Activated naive CD8-positive, alpha-beta T cell treated with anti-CD3 and anti-CD28 coated beads for 36 hours (primary cell): ENCODE measurements around the gene AP1G1. TPM values are rescaled to one million over a fixed set of nuclear protein-coding genes. Genes with fewer than 3 reads are reported as not detected.
"Not testable (repeated sequence)": the region's sequence is repeated elsewhere in the genome, so short reads cannot be mapped to it uniquely, and the experiment has no call there.

Source experiments
- DNase-seq: peaks from one replicate; pipeline ENCODE4 v3.0.0; 2021
- H3K27ac Mint-ChIP-seq: one replicate; pipeline ENCODE4 v1.8.0; 2022; ENCODE audit warnings: mild to moderate bottlenecking, moderate library complexity, mixed read lengths
- H3K27me3 Mint-ChIP-seq: one replicate; pipeline ENCODE4 v1.8.0; 2022; ENCODE audit warnings: mild to moderate bottlenecking, mixed read lengths
- H3K36me3 Mint-ChIP-seq: one replicate; pipeline ENCODE4 v1.8.0; 2021; ENCODE audit warnings: mild to moderate bottlenecking, mixed read lengths
- H3K4me1 Mint-ChIP-seq: one replicate; pipeline ENCODE4 v1.8.0; 2021; ENCODE audit warnings: mixed read lengths
- H3K4me3 Mint-ChIP-seq: one replicate; pipeline ENCODE4 v1.8.0; 2022; ENCODE audit warnings: mild to moderate bottlenecking, moderate library complexity, mixed read lengths
- H3K9me3 Mint-ChIP-seq: one replicate; pipeline ENCODE4 v1.8.0; 2022; ENCODE audit warnings: mixed read lengths
- total RNA-seq, 2 experiments: library from RNA; stranded (reverse); gene quantifications; one replicate each; pipeline ENCODE4 v1.2.3, GENCODE V29; 2021

AP1G1 gene
- total RNA-seq, 2 experiments from 2014 or later = 59.1 to 62.2 TPM

DNA sequence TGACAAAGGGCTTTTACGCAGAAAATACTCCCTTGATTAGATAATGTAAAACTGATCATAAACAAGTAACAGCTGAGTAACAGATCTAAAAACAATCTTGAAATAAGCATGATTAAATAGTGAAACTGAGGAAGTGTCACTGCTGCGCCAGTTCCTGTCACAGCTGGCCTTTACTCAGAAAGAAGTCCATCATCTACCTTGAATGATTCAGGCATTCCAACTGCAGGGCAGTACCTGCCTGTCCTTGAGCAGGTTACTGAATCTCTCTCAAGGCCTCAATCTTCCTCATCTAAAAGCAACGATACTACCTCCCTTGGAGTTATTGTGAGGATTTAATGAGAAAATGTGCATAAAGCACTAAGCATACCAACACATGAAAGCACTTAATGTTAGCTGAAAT lies 96.8 kb downstream of the AP1G1 start:
- DNase-seq = no peak
- no peak overlapping the region for H3K4me3 Mint-ChIP-seq
- H3K36me3 Mint-ChIP-seq = peaks cover 2% of the 10 kb centered on the region
- H3K4me1 Mint-ChIP-seq = peaks cover 11% of the 10 kb centered on the region
- no peaks in the 10 kb centered on the region for H3K27me3 Mint-ChIP-seq
- no peak overlapping the region for H3K27ac Mint-ChIP-seq
- no peaks in the 10 kb centered on the region for H3K9me3 Mint-ChIP-seq

DNA sequence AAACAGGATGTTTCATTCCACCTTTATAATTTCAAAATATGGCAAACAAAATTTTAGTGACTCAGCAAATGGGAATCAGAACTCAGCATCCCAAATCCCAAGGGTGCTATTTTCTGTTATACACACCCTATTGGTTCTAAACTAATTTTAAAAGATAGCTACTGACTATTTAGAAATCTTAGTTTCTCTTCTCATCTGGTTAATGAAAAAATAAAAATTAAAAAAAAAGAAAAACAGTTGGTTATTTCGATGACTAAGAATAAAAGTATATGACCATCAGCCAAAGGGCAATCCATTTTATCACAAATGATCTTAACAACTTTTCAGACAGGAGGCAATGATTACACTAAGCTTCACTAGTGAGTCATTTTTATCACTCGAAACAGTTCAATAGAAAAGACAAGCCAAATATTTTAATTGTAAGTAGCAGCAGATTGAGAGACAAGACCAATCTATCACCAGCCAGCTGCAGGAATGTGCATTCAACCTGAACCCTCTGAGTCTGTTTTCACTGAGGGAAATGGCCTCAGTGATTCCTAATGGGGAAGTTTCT lies 99.3 kb downstream of the AP1G1 start:
- H3K9me3 Mint-ChIP-seq = no peaks in the 10 kb centered on the region
- no peak overlapping the region for H3K4me3 Mint-ChIP-seq
- H3K36me3 Mint-ChIP-seq = no peaks in the 10 kb centered on the region
- H3K4me1 Mint-ChIP-seq = peaks cover 11% of the 10 kb centered on the region
- H3K27ac Mint-ChIP-seq = no peak overlapping the region
- DNase-seq = no peak
- no peaks in the 10 kb centered on the region for H3K27me3 Mint-ChIP-seq

DNA sequence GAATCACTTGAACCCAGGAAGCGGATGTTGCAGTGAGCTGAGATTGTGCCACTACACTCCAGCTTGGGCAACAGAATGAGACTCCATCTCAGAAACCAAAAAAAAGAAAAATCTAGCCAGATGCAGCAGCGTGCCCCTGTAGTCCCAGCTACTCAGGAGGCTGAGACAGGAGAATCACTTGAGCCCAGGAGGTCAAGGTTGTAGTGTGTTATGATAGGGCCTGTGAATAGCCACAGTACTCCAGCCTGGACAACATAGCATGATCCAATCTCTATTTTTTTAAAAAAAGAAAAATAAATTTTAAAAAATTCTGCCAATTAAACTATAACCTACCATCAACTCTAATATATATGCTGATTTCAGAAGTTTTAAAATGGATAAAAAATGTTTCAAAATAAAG lies 99.9 kb downstream of the AP1G1 start:
- peaks cover 11% of the 10 kb centered on the region for H3K4me1 Mint-ChIP-seq
- H3K9me3 Mint-ChIP-seq = no peaks in the 10 kb centered on the region
- no peaks in the 10 kb centered on the region for H3K36me3 Mint-ChIP-seq
- no peak overlapping the region for H3K4me3 Mint-ChIP-seq
- no peak for DNase-seq
- H3K27me3 Mint-ChIP-seq = no peaks in the 10 kb centered on the region
- no peak overlapping the region for H3K27ac Mint-ChIP-seq

DNA sequence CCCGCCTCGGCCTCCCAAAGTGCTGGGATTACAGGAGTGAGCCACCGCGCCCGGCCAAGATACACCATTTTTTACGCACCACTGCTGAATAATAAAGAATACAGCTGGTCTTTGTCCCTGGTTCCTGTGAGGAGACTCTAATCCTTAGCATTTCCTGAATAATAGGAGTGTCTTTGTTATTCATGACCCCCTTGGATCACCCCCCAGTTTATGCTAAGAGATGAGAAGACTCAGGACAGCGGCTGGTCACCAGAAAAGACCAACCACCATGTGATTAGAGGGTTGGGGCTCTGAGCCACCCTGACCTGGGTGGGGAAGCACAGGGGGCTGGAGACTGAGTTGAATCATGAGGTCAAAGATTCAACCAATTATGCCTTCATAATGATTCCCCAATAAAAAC lies 101.4 kb downstream of the AP1G1 start:
- H3K27me3 Mint-ChIP-seq = no peaks in the 10 kb centered on the region
- H3K27ac Mint-ChIP-seq = no peak overlapping the region
- H3K36me3 Mint-ChIP-seq = no peaks in the 10 kb centered on the region
- H3K4me3 Mint-ChIP-seq = no peak overlapping the region
- H3K9me3 Mint-ChIP-seq = no peaks in the 10 kb centered on the region
- peaks cover 8% of the 10 kb centered on the region for H3K4me1 Mint-ChIP-seq
- DNase-seq = no peak

DNA sequence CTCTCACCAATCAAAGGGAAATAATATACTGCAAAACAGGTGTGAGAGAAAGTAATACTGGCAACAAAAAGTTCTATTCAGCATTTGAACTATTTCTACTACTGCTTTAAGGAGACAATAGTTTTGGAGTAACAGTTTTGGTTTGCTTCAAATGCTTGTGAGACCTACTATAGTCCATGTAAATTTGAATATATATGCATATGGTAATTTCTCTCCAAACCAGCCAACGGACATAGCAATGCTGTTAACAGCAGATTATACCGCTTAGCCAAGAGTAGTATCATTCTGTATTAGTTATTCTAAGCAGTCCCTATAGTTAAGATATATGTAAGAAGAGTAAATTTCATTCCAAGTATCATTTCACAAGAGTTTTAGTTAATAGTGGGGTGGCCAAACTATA lies 102.6 kb downstream of the AP1G1 start:
- no peak for DNase-seq
- Mint-ChIP-seq H3K27ac (no peak overlapping the region), H3K4me1 (peaks cover 5% of the 10 kb centered on the region), H3K36me3 (no peaks in the 10 kb centered on the region), H3K27me3 (no peaks in the 10 kb centered on the region), H3K4me3 (no peak overlapping the region), H3K9me3 (no peaks in the 10 kb centered on the region)

DNA sequence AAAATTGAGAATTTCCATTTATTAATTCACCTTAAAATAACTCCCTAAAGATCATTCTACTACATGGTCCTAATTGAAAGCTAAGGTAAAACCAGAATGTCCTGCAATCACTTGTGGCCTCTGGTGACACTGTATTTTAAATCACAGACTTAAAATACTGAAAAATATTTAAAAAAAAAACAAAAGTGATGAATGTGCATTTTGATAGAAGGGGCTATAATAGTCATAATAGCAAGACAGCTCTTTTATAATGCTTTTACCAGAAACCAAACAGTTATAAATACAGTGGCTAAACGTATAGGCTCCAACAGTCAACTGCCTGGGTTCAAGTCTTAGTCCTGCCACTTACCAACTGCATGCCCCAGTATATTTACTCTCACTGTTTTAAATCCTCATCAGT lies 105.3 kb downstream of the AP1G1 start:
- Mint-ChIP-seq H3K27ac (no peak overlapping the region), H3K4me3 (no peak overlapping the region), H3K9me3 (no peaks in the 10 kb centered on the region), H3K36me3 (no peaks in the 10 kb centered on the region), H3K4me1 (no peaks in the 10 kb centered on the region), H3K27me3 (no peaks in the 10 kb centered on the region)
- DNase-seq = no peak

DNA sequence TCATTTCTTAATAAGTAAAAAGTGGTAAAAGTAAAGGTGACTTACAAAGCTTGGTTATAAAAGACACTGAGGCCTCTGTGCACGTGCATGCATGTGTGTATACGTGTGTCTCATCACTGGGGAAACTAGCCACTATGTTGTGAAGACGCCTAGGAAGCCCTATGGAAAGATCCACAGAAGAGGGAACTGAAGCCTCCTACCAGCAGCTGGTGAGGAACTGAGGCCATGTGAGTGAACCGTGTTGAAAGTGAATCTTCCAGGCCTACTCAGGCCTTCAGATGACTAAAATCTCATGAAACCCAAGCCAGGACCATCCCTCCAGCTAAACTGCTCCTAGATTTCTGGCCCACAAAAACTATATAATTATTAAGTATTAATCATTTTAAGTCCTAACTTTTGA lies 107.8 kb downstream of the AP1G1 start:
- no peak for DNase-seq
- no peaks in the 10 kb centered on the region for H3K9me3 Mint-ChIP-seq
- no peaks in the 10 kb centered on the region for H3K4me1 Mint-ChIP-seq
- H3K27ac Mint-ChIP-seq = no peak overlapping the region
- no peak overlapping the region for H3K4me3 Mint-ChIP-seq
- H3K27me3 Mint-ChIP-seq = no peaks in the 10 kb centered on the region
- H3K36me3 Mint-ChIP-seq = no peaks in the 10 kb centered on the region

DNA sequence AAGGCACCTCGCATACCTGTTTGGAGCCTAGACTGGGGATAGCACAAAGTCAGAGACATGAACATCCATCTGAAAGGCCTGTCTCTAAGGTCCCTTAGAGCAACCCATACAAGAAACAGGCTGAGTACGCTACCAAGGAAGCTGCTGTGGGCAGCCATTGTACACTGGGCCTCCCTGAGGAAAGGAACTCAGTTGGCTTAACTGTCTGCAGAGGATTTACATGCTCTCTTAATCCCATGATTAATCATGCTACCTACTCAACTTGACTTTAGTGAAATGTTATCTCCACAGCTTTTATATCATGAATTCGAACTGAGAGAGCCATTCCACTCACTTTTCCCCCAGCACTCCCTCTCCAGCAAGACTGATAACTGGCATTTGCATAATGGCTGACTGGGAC lies 110.1 kb downstream of the AP1G1 start:
- no peaks in the 10 kb centered on the region for H3K36me3 Mint-ChIP-seq
- no peak overlapping the region for H3K4me3 Mint-ChIP-seq
- DNase-seq = no peak
- no peaks in the 10 kb centered on the region for H3K9me3 Mint-ChIP-seq
- no peak overlapping the region for H3K27ac Mint-ChIP-seq
- no peaks in the 10 kb centered on the region for H3K4me1 Mint-ChIP-seq
- H3K27me3 Mint-ChIP-seq = no peaks in the 10 kb centered on the region

DNA sequence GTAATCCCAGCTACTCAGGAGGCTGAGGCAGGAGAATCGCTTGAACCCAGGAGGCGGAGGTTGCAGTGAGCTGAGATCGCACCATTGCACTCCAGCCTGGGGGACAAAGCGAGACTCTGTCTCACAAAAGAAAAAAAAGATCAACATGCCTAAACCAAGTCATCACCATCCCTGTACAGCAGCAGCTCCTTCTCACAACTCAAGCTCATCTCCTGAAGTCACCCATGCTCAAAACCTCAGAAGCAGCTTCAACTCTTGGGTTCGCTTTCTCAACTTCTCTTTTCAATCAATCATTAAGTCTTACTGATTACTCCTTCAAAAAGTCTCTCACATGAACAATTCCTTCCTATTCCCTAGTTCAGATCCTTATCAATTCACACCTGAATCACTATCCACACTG lies 115.5 kb downstream of the AP1G1 start:
- peaks cover 3% of the 10 kb centered on the region for H3K36me3 Mint-ChIP-seq
- H3K4me3 Mint-ChIP-seq = no peak overlapping the region
- H3K4me1 Mint-ChIP-seq = no peaks in the 10 kb centered on the region
- DNase-seq = no peak
- H3K27me3 Mint-ChIP-seq = no peaks in the 10 kb centered on the region
- H3K9me3 Mint-ChIP-seq = no peaks in the 10 kb centered on the region
- H3K27ac Mint-ChIP-seq = no peak overlapping the region

DNA sequence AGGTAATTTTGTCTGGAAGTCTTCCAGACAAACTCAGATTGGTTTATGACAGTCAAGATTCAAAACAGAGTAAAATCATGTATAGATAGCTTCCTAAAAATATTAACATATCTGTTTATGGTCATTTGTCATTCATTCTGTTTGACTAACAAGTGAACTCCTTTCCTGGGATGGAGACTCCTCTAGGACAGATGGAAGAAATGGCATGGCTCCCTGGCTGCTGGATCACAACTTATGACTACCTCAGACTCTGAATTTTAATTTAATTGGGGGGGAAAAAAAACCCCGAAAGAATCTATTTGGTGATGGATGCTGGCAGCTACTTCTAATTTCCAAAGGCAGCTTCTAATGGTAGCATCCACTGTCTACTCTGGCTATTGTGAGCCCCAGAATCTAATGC lies 118.7 kb downstream of the AP1G1 start:
- no peaks in the 10 kb centered on the region for H3K9me3 Mint-ChIP-seq
- H3K4me3 Mint-ChIP-seq = no peak overlapping the region
- DNase-seq = no peak

DNA sequence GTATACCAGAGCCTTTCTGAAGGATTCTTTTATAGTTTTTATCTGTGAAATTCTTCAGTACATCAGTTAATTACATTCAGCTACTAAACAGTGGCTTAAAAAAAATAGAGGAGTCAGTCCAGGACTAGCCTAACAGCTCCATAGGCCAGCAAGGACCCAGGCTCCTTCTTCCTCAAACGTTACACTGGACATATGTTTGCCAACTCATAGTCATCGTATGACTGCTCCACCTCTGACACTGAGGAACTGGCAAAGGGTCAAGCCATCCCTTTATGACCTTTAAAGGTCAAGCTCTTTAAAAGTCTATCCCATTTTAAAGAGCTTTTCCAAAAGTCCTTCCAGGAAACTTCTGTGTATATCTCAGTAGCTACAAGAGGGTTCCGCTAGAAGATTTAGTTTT lies 120.8 kb downstream of the AP1G1 start:
- Mint-ChIP-seq H3K36me3 (peaks cover 27% of the 10 kb centered on the region), H3K4me3 (no peak overlapping the region), H3K9me3 (no peaks in the 10 kb centered on the region)

More for the DNA sequence above, 118.7 kb downstream of the AP1G1 start:
- peaks cover 9% of the 10 kb centered on the region for H3K36me3 Mint-ChIP-seq
- no peak overlapping the region for H3K27ac Mint-ChIP-seq
- H3K4me1 Mint-ChIP-seq = no peaks in the 10 kb centered on the region
- no peaks in the 10 kb centered on the region for H3K27me3 Mint-ChIP-seq

DNA sequence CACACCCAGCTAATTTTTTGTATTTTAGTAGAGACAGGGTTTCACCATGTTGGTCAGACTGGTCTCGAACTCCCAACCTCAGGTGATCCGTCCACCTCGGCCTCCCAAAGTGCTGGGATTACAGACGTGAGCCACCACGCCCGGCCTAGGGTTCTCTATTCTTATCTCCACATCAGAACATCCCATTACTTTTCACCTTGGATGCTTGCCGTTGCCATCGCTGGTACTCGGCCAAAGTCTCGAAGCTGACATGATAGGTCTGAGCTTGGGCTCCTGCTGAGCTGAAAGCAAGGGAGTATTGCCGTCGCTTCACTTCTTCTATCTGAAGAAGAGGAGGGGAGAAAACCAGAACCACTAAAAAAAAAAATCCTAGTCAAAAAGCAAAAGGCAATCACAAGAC lies 124.4 kb downstream of the AP1G1 start:
- DNase-seq, H3K27me3 Mint-ChIP-seq, H3K27ac Mint-ChIP-seq, H3K4me1 Mint-ChIP-seq, H3K9me3 Mint-ChIP-seq, H3K4me3 Mint-ChIP-seq: not testable (repeated sequence)
- H3K36me3 Mint-ChIP-seq = peaks cover 34% of the 10 kb centered on the region

More for the DNA sequence above, 120.8 kb downstream of the AP1G1 start:
- Mint-ChIP-seq H3K27ac (no peak overlapping the region), H3K4me1 (no peaks in the 10 kb centered on the region), H3K27me3 (no peaks in the 10 kb centered on the region)
- DNase-seq = no peak

DNA sequence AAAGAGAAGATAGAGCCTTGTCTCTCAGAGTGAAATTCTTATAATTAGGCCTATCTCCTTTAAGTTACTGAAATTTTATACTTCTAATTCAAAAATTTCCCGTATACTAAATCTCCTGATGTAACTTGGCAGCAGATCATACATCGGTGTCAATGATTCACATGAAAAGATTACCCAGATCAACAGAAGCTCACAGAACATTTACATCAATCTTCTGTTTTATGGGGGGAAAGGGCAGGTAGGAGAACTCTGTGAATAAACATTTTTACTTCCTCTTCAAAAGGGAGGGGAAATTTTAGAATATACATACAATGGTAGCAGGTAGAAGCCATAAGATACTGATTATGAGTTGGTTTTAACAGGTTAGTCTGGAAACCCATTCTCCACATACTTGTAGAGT lies 127.3 kb downstream of the AP1G1 start:
- peaks cover 3% of the 10 kb centered on the region for H3K4me1 Mint-ChIP-seq
- no peak overlapping the region for H3K4me3 Mint-ChIP-seq
- no peaks in the 10 kb centered on the region for H3K9me3 Mint-ChIP-seq
- DNase-seq = no peak
- no peaks in the 10 kb centered on the region for H3K27me3 Mint-ChIP-seq
- H3K36me3 Mint-ChIP-seq = peaks cover 35% of the 10 kb centered on the region
- H3K27ac Mint-ChIP-seq = no peak overlapping the region

Other genes with a start within 250 kb of the AP1G1 start
- gene TAT, start 231.7 kb downstream of the AP1G1 start, total RNA-seq = not detected
- not detected for gene MARVELD3, start 182.7 kb downstream of the AP1G1 start, total RNA-seq
- gene PHLPP2, start 84.1 kb downstream of the AP1G1 start, total RNA-seq = 1 to 10 TPM; 9.3 to 9.8 TPM
- 10 to 100 TPM; 13.4 to 15.3 TPM for gene ATXN1L, start 37.1 kb upstream of the AP1G1 start, total RNA-seq
- gene ZNF821, start 75.3 kb upstream of the AP1G1 start, total RNA-seq = 1 to 10 TPM; 4.0 to 6.1 TPM
- 100 to 1,000 TPM; 158 to 163 TPM for gene IST1, start 86.7 kb upstream of the AP1G1 start, total RNA-seq
- gene PKD1L3, start 191.6 kb upstream of the AP1G1 start, total RNA-seq = under 1 TPM; 0.12 to 0.19 TPM
- gene DHODH, start 199.9 kb upstream of the AP1G1 start, total RNA-seq = 10 to 100 TPM; 25.4 to 25.8 TPM
- not detected for gene HP, start 245.7 kb upstream of the AP1G1 start, total RNA-seq